ENCODE data around the gene HPS1.

HPS1 gene

DNA sequence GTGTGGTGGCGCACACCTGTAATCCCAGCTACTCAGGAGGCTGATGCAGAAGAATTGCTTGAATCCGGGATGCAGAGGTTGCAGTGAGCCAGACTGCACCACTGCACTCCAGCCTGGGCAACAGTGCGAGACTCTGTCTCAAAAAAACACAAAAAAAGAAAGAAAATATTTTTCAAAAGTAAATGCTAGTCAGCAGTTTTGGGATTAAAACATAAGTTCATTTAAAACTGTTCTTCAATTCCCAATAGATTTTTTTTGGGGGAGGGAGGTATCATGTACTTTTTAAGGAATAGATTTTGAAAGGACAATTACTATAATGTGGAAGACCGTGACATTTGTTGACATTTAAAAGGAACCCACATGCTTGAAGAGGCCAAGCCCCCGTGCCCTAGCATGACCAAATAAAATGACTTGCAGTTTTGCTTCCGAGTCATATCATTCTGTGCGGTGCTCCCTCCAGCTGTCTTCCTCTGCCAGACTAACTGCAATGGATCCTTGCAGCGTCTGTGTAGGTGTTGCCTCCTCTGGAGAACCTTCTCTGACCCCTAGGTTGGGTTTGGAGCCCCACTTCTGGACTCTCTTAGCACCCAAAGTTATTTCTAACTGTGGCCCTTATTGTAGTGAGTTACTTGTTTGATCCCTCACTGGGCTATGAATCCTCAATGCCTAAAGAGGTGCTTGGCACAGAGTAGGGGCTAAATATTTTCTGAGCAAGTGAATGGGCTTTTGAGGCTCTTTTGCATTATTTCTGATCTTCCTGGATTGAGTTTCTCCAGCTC, 17.4 kb upstream of the HPS1 start:
- no peak for DNase-seq (ENCODE audit: low read depth, low spot score)

- DNase-seq (ENCODE audit: low read depth, low spot score): no peak
Measured at GRCh38 chr10:98463016-98463415, 16.3 kb upstream of the HPS1 start.

- DNase-seq (ENCODE audit: low read depth, low spot score): no peak
Measured at GRCh38 chr10:98461500-98461842, 14.7 kb upstream of the HPS1 start.

DNA sequence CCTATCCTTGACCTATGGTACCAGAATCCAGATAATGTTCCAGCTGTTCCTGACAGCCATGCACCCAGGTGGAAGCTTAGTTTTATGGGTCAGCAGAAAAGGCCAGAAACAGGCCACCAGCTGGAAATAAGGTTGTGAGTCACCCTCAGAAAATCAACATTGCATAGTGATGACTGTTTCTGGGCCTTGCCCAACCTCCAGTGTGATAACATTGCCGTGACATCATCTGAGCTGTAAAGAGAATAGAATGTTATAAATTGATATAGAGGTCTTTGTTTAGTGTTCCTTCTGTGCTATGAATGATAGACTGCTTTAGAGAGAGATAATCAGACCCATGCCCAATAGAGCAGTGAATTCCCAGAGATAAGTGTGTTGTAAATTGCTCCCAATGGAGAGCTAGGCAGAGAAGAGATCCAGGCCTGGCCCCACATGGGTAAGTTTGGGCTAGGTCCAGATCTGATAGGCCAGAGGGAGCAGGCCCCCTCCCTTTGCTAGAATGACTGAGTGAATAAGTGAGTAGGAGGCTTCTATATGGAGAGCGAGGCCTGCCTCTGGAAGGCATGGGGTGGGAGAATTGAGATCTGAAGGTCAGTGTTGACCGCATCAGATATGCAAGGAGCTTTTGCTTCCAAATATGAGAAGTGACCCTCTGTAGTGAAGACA, 14.2 kb upstream of the HPS1 start:
- no peak for DNase-seq (ENCODE audit: low read depth, low spot score)

GRCh38 chr10:98458809-98459784, 12.4 kb upstream of the HPS1 start:
- no peak for DNase-seq (ENCODE audit: low read depth, low spot score)

DNA sequence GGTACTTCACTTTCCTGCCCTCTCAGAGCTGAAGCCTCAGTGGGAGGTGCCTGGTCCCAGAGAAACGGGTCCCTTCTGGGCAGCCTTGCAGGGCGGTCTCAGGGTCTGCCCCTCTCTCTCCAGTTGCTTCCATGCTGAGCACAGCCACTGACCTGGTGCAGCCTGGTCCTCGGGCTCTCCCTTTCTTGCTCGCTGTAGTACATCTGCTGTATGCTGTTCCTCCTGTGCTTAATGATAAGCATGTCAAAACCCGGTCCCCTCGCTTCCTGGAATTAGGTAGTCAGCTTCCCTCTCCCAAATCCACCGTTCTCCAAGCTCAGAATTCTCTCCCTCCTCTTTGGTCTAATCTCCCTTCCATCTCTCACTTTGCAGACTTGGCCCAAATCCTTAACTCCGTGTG, 11.0 kb upstream of the HPS1 start:
- no peak for DNase-seq (ENCODE audit: low read depth, low spot score)

- DNase-seq (ENCODE audit: low read depth, low spot score): no peak
Measured at GRCh38 chr10:98456686-98457482, 10.1 kb upstream of the HPS1 start.

DNA sequence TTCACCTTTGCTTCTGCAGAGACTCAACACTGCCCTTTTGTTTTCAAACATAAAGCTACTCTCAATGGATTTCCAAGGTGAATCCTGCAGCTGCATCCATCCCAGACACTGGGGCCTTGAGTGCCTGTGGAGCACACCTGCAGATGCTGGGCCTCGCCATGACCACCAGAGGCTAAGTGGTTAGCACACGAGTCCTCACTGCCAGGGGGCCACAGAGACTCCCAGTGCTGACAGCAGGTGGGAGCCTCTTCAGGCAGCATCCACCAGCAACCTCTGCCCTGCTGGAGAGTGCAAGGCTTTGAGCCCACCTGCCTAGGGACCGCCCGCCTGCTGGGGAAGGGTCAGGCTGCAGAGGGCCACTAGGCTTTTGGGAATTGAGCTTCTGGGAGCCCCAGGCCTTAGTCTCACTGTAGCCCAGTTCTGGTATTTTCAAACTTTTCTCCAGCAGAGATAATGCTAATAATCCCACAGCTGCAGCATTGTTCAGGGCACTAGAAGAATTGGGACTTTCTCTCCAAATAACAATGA, 9.4 kb upstream of the HPS1 start:
- DNase-seq (ENCODE audit: low read depth, low spot score): no peak

- DNase-seq (ENCODE audit: low read depth, low spot score): no peak
Measured at GRCh38 chr10:98453729-98454128, 7.0 kb upstream of the HPS1 start.

- no peak for DNase-seq (ENCODE audit: low read depth, low spot score)
Measured at GRCh38 chr10:98450618-98451017, 3.9 kb upstream of the HPS1 start.

DNA sequence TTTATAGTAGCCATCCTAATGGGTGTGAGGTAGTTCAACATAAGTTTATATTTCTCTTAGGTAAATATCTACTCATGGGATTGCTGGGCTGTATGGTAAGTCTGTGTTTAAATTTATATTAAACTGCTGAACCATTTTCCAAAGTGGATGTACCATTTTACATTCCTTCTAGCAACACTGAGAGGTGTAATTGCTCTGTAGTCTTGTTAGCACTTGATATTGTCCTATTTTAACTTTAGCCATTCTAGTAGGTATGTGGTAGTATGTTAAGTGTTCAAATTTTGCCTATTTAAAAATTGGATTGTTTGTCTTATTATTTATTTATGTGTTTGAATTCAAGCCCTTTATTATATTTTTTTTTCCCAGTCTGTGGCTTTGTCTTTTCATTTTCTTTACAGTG, 2.6 kb upstream of the HPS1 start:
- no peak for DNase-seq (ENCODE audit: low read depth, low spot score)

DNA sequence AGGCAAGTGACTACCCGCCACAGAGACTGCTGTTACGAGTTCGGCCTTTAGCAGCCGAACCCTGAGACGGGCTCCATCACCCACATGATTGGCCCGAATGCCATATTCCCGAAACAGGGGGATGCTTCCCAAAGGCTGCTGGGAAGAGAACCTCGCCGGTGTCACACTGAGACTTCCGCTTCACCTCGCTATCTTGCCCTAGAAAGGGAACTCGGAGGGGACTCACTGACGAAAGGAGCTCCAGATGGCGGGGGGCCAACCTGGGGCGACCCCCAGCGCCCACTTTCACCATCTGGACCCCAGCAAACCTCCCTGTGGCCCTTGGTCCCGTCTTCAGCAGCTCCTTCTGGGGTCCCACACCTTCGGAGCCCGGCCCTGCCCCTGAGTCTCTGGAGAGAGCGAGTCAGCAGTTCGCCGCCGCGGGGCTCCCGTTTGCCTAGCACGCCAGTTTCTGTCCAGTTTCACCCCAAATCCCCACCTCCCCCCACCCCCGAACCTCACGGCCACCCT, 529 bp downstream of the HPS1 start:
- DNase-seq (ENCODE audit: low read depth, low spot score): no peak

DNA sequence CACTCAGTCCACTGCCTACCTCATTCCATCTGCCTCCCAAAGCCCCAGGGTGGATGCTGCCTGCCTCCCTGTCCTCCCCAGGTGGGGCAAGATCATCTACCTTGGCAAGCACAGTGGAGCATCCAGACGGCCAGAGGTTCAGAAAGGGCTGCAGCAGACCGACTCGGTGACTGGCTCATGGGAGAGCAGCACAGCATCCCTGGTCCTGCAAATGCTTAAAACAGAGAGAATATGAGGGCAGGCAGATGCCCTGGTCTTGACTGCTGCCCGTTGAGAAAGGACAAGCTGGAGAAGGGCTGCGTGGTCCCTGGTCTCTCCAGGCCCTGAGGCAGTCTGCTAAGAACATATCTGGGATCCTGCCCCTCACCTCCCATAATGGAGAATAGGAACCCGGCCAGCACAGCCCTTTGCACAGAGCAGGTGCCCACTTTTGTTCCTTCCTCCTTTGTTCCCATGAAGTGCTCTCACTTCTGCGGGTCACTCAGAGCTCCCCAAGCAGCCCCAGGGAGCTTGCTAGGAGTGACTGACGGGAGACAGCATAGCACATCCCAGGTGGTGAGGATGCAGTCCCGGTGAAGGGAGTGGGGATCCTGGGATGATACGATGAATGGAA, 1.4 kb downstream of the HPS1 start:
- DNase-seq (ENCODE audit: low read depth, low spot score): no peak

DNA sequence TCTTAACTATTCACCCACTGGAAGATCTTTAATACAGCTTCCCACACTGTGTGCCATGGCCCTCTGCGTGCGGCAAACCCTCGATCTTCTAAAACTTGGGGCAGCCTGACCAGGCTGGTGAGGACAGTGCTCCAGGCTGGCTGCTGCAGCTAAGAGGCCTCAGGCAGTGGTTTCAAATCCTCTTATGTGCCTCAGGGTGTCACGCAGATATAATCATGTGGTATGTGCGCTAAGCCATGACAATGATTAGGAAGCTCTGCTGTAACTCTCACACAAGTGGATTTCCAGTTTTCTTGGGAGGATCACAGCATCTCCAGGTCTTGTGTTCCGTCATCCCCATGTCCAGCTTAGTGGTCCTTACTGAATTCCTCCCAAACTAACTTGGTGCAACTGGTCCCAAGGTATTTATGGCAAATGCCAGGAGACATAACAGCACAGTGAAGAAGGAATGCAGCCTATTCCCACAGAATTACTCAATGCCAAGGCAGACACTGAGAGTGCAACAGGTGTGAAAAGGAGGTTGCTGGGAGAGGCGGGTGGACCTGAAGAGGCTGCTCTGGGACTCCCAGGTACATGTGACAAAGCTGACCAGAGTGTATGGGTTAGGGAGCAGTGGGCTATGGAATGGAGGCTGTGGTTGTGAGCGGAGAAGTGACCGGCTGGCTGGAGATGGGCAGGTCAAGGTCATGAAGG, 2.3 kb downstream of the HPS1 start:
- no peak for DNase-seq (ENCODE audit: low read depth, low spot score)

DNA sequence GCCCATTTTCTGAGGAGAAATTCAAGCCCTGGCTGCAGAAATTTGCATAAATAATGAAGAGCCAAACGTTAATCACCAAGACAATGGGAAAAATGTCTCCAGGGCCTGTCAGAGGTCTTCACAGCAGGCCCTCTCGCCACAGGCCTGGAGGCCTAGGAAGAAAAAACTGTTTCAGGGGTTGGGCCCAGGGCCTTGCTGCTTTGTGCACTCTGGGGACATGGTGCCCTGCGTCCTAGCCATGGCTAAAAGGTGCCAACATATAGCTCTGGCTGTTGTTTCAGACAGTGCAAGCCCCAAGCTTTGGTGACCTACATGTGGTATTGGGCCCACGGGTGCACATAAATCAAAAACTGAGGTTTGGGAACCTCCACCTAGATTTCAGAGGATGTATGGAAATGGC, 8.0 kb downstream of the HPS1 start:
- DNase-seq (ENCODE audit: low read depth, low spot score): no peak

GRCh38 chr10:98436704-98437103, 10.0 kb downstream of the HPS1 start:
- no peak for DNase-seq (ENCODE audit: low read depth, low spot score)

DNA sequence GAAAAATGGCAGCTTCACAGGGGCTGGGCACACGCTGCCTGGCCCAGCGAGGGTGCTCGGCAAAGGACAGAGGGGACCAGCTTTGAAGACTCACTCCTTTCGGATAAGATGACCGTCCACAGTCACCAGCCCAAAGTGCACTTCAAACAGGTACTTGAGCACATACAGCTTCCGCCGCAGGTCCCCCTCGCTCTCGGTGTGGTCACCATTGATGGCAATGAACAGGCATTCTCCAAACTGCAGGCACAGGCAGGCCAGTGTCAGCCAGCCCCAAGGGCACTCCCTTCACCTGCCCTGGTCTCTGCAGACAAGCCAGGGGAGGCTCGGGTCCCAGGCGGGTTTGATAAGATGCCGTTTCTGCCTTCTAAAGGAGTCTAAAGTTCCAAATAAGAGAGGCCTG, 11.6 kb downstream of the HPS1 start:
- no peak for DNase-seq (ENCODE audit: low read depth, low spot score)

- DNase-seq (ENCODE audit: low read depth, low spot score): no peak
Measured at GRCh38 chr10:98433881-98434732, 12.6 kb downstream of the HPS1 start.

GRCh38 chr10:98433371-98433770, 13.4 kb downstream of the HPS1 start:
- no peak for DNase-seq (ENCODE audit: low read depth, low spot score)
